HTR-8/SVneo (cell line): ENCODE data around the gene CTNNBIP1.
A peak's percentile ranks its signal among the peaks of the same experiment; 100 is the strongest.
"Not testable (repeated sequence)": the region's sequence is repeated elsewhere in the genome, so short reads cannot be mapped to it uniquely, and the experiment has no call there.

ENCODE experiments used
- DNase-seq: peaks from one replicate; pipeline ENCODE4 v3.0.0; 2011; ENCODE audit warnings: low spot score, mixed read lengths; ENCODE audit not compliant: insufficient read length
- FAIRE-seq: peaks from 2 replicates; lab custom pipeline; 2011; peaks lifted over from hg19 to GRCh38; lab: Jason Lieb, UNC

CTNNBIP1 gene

DNA sequence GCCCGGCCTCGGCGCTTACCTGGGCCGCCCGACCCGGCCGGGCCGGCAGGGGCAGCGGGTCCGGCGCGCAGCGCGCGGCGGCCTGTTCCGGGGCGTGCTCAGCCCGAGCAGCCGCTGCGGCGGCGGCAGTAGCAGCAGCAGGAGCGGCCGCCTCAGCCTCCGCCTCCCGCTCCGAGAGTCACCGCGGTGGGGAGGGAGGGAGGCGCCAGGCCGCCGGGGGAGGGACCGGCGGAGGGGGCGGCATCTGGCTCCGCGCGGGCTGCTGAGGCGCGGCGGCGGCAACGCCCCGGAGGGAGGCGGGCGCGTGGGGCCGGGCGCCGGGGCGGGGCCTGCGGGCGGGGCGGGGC lies at the start of gene CTNNBIP1:
Gene CTNNBIP1 (minus strand): TSS at position 194 of the 347 bp plus-strand sequence. CDS start 38,205 bp downstream, outside the sequence.
- FAIRE-seq (no peak), DNase-seq (peak; percentile 74)

DNA sequence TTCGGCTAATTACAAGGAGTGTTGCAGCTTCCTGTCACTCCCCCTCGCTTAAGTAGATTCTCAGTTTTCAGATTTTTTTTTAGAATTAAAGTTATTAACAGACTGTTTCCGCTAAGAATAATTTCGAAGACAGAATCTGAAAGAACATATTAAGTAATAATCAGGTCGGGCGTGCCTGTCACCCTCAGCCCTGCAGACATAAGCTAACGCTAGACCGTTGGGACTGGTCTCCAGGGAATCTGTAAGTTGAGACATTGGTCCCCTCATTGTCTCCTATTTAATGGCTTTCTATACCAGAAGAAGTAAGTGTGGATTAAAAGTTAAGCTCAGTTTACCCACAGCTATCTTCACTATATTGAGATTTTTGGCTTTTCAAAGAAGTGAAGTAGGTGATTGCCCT lies 47.7 kb upstream of the CTNNBIP1 start:
- no peak for DNase-seq
- no peak for FAIRE-seq

- DNase-seq (no peak), FAIRE-seq (no peak)
Measured at GRCh38 chr1:9946315-9946714, 36.2 kb upstream of the CTNNBIP1 start.

DNA sequence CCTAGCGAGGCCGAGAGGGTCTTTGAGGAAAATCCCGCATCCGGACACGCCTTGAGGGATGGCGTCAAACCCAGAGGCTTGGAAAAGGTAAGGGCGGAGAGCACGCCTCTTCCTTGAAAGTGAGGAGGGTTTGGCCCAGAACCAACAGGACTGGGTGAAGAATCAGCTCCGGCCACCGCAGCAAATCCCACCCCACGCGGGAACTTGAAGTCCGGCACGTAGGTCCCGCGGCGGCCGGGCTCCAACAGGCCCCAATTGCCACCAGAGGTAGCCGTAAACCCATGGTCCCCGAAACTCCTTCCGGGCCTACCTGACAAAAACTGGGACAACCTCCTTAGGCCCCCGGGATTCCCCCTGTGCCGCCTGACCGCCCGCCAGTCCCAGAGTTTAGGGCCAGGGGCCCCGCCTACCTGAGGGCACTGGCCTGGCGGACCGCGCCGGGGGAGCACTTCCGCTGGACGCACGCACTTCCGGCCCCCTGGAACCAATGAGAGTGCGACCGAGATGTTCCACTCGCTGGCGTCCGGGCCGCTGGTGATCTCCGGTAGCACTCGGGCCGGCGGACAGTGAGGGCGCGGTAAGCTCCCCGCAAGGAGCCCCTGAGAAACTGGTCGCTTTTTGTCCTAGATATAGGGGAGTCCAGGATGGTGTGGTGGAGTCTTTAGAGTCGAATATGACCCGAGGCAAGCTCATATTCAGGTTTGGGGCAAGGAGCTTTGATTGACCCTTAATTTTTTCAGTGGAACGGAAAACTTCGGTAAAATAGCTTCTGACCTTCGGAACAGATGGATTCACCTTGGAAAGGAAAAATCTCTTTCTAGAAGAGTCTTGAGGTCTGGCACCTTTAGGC lies 33.1 kb upstream of the CTNNBIP1 start, which contains the start of the genes LZIC and NMNAT1:
Gene LZIC (minus strand): TSS at position 453 of the 850 bp plus-strand sequence. CDS start 6,772 bp downstream, outside the sequence.
Gene NMNAT1 (plus strand): TSS at position 537 of the 850 bp plus-strand sequence. CDS start 28,599 bp downstream, outside the sequence.
- DNase-seq (peak; percentile 86), FAIRE-seq (no peak)

- FAIRE-seq (no peak), DNase-seq (no peak)
Measured at GRCh38 chr1:9942399-9942938, 32.4 kb upstream of the CTNNBIP1 start.

GRCh38 chr1:9929431-9930385 lies 19.6 kb upstream of the CTNNBIP1 start:
- no peak for DNase-seq
- FAIRE-seq: no peak

- no peak for FAIRE-seq
- no peak for DNase-seq
Measured at GRCh38 chr1:9927259-9927658, 17.2 kb upstream of the CTNNBIP1 start.

DNA sequence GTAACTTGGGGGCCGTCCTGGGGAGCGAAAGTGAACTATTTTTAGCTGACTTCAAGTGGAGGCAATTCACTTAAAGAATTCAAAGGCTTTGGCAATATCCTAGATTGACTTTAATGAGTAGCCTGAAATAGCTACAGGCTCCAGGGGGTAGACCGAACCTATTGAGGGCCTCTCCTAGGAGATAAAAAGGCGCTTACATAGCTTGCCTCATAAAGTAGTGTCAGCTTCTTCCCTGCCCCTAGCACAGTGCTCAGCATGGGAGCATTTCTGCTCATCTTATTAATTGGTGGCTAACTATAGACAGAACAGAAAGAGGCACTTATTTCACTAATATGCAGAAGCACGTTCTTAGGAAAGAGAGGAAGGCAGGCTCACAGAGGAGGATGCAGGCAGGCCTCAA lies 12.3 kb upstream of the CTNNBIP1 start:
- FAIRE-seq: no peak
- no peak for DNase-seq

DNA sequence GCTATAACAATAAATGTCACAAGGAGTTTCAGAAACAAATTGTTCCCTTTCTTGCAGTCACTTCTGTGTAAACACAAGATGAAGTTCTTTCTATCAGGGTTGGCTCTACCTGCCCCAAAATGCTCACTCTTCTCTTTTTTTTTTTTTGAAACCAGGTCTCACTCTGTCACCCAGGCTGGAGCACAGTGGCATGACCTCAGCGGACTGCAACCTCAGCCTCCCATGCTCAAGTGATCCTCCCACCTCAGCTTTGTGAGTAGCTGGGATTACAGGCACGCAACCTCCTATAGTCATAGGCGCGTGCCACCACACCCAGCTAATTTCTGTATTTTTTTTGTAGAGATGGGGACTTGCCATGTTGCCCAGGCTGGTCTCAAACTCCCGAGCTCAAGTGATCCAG lies 10.5 kb upstream of the CTNNBIP1 start:
- DNase-seq: no peak
- FAIRE-seq: no peak

DNA sequence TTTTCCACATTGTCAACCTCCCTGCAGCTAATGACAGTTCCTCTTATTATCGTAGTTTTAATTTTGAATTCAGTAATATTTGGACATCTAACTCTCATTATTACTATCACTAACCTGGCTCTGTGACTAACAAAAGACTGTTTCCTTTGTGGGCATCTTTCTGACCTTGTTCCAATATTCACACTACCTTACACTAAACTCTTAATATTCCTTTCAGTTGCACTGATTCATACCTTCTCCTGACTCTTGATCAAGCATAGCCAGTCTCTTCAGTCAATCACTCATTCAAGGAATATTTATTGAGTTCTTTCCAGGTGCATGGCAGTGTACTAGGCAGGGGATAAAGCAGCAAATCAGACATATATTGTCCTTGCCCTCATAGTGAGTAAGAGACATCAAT lies 7.8 kb upstream of the CTNNBIP1 start:
- no peak for FAIRE-seq
- no peak for DNase-seq

DNA sequence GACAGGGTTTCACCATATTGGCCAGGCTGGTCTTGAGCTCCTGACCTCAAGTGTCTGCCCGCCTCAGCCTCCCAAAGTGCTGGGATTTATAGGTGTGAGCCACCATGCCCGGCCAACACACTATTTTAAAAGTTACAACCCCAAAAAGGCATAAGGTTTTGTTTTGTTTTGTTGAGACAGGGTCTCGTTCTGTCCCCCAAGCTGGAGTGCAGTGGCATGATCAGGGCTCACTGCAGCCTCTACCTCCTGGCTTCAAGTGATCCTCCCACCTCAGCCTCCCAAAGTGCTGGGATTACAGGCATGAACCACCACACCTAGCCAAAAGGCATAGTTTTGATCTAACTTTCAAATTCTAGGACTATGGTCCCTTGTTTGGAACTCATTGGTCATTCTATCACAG lies 7.4 kb upstream of the CTNNBIP1 start:
- DNase-seq, FAIRE-seq: not testable (repeated sequence)

DNA sequence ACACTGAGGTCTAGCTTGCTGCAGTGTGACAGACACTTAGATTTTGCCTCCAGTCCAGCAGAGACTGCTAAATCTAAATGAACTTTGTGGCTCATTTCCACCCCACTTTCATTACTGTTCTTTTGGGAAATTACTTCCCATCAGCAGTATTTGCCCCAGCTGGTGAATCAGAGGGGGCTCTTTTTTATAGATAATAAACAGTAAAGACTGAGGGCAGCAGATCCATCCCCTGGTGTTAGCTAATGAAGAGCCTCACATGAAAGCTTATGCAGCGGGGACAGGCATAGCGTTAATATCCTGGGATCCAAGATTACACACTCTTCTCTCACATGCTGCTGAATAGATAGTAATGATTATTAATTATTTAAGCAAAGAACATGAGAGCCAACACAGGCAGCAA lies 6.4 kb upstream of the CTNNBIP1 start:
- DNase-seq: no peak
- no peak for FAIRE-seq

DNA sequence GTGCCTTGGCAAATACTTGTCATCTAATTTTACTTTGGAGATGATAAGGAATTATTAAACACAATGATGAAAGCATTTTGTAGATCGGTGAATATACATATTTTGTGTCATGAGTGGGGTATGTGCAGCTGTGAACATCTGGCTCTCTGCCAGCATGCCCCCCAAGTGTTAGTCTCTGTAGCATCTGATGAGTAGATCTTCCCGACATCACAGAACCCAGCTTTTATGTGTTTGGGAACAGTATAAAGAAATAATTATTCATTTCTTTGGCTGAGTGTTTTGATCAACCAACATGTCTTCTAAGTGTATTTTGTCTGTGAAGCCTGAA lies 4.5 kb upstream of the CTNNBIP1 start:
- FAIRE-seq: no peak
- DNase-seq: no peak

GRCh38 chr1:9912264-9912936 lies 2.3 kb upstream of the CTNNBIP1 start:
- FAIRE-seq (no peak), DNase-seq (no peak)

DNA sequence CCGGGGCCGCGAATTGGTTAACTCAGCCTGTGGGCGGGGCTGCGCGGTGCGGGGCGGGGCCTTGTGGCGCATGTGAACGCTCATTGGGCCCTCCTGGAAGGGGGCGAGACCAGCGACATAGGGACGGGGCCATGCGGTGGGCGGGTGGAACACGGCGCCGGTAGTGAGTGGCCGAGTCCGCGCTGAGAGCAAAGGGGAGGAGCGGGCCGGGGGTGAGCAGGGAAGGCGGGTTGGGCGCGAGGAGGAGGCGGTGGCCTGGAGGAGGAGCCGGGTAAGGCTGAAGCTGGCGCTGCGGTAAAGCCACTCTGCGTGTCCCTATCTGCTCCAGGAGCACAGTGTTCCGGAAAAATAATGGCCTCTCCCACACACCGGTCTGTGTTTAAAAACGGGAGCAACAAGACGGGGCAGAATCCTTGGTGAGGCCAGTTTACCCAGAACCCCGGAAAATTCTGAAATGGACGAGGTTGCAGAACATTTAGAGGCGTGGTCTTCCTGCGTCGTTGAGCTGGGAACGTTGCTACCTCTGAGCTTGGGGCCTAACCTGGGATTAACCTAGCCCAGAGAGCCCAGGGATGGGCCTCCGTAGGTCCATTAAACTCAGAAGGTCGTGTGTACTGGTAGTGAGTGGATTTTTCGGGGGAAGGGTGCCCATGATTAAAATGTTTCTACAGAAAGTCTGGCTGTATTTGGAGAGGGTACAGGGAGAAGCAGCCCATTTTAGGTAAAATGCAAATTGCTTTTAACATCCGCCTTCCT lies 532 bp upstream of the CTNNBIP1 start:
- DNase-seq: peak; percentile 96
- FAIRE-seq: peak; percentile 98

DNA sequence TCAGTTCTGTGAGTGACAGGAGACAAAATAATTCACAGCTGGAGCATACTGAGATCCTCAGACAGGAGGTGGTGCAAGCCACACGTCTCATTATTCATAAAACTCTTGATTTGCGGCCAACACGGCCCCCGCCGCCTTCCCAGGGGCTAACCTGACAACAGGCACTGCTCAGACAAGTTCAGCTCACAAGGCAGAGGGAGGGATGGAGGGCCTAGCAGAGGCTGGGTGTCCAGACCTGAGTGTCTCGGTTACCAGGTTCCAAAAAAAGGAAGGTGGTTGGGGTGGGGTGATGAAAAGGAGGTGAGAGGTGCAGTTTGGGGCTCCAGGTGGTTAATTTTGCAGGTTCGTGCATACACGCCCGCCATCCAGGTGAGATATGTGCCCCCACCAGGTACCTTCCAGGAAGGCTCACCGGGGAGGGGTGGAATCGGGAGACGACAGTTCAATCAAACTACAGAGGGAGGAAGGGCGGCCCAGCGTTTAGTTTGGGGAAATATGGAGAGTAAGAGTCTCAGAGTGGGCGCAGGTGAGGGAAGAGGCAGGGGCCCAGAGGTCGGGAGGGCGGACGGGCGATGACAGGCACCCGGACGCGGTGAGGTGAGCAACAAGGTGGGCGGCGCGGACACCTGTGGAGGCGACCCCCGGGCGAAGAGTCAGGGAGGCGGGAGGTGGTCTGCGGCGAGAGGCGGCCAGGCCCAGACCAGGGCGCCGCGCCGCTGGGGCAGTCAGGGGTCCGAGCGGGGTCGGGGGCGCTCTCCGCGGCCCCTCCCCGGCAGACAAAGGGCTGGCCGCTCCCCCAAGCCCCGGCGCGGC lies 629 bp downstream of the CTNNBIP1 start:
- no peak for FAIRE-seq
- no peak for DNase-seq

- FAIRE-seq: no peak
- no peak for DNase-seq
Measured at GRCh38 chr1:9908871-9909233, 1.2 kb downstream of the CTNNBIP1 start.

DNA sequence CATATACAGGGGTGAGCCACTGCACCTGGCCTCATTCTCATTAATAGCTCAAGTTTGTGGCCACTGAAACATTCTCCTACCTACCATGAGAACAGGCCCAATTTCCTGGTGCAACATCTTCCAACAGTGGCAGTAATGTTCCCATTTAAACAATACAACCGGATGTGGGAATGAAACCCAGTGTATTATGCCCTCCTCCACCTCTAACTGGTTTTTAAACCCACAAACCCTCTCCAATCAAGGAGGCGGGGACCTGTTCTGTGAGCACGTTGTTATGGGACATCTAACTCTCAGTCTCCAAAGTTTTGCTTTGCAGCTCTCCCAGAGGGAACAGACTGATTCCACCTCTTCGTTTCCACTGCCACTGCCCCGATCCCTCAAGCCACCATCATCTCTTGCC lies 2.6 kb downstream of the CTNNBIP1 start:
- DNase-seq: no peak
- no peak for FAIRE-seq

DNA sequence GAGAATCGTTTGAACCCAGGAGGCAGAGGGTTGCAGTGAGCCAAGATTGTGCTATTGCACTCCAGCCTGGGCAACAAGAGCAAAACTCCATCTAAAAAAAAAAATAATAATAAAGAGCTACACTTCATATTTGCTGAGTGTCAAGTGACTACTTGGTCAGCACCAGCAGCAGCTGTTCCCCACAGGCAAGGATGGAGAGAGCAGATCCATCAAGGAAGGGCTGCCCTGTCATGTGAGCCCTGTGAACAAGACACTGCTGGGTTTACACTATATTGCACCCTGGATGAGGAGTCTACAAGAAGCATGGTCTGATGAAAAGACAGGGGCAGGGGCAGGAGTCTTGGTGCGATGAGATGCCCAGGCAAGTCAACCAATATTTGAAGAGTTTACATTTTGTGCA lies 3.6 kb downstream of the CTNNBIP1 start:
- no peak for FAIRE-seq
- DNase-seq: no peak
